HG03342 (cell line): ENCODE measurements around the gene SLAMF7.

ENCODE experiments used
- ATAC-seq: cut with Tn5 transposase; IDR thresholded peaks from one replicate; pipeline ENCODE4 v1.9.1; 2021; ENCODE audit warnings: mild to moderate bottlenecking, moderate library complexity; ENCODE audit not compliant: unreplicated experiment

SLAMF7 gene

DNA sequence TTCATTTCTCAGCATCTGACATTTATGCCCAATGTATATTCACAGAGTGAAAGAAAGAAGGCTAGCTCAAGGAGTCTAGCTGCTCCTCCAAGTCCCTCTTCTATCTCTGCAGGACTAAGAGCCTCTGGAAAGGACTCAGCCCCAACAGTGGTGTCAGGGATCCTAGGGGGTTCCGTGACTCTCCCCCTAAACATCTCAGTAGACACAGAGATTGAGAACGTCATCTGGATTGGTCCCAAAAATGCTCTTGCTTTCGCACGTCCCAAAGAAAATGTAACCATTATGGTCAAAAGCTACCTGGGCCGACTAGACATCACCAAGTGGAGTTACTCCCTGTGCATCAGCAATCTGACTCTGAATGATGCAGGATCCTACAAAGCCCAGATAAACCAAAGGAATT, 60.6 kb downstream of the SLAMF7 start:
- no peak for ATAC-seq

GRCh38 chr1:160800142-160800541, 61.1 kb downstream of the SLAMF7 start:
- no peak for ATAC-seq

GRCh38 chr1:160800645-160801408, 61.8 kb downstream of the SLAMF7 start:
- no peak for ATAC-seq

- no peak for ATAC-seq
Observed at GRCh38 chr1:160801836-160802580, 63.0 kb downstream of the SLAMF7 start.
